Measurements from ENCODE around the gene SLC41A3. TPM values are rescaled to one million over a fixed set of nuclear protein-coding genes. Genes with fewer than 3 reads are reported as not detected.

The SLC41A3 gene
- total and polyA plus RNA-seq, 11 donors = 20.9 to 60.1 (median 46.4) TPM

DNA sequence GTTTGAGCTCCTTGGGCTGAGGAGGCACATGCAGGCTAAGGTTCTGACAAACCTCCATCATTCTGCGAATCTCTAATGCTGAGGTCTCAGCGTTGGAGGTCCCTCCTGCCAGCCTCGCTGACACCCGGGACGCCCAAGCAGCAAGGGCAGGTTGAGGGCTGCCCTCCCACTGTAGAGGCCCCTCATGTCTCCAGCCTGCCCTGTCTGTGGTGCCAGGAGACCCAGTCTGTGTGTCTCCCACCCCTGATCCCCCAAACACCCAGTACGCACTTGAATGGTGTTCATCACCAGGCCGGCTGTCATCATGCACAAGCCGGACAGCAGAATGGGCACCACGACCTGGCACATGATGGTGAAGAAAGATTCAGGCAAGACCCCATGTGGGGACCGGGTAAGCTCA, 27.8 kb downstream of the SLC41A3 start:
- ATAC-seq (no peak), DNase-seq (no peak)
- no peaks in the 10 kb centered on the region for H3K27me3 ChIP-seq
- peak overlapping the region in 8 of 12 donors; percentile 32 to 80 (median 78) for H3K27ac ChIP-seq
- H3K4me3 ChIP-seq = no peak overlapping the region
- peaks cover 0 to 4% (median 0%) of the 10 kb centered on the region in 9 donors for H3K36me3 ChIP-seq
- peaks cover 0 to 42% (median 13%) of the 10 kb centered on the region in 12 donors for H3K4me1 ChIP-seq
- intact Hi-C loops (cut with DNase I) = no loop called here
- WGBS, 4 donors = 92 to 98% (median 97%) methylated on average over 6 to 10 of the region's 10 CpGs
- H3K9me3 ChIP-seq = no peaks in the 10 kb centered on the region
- TF ChIP-seq, protein P1, sequence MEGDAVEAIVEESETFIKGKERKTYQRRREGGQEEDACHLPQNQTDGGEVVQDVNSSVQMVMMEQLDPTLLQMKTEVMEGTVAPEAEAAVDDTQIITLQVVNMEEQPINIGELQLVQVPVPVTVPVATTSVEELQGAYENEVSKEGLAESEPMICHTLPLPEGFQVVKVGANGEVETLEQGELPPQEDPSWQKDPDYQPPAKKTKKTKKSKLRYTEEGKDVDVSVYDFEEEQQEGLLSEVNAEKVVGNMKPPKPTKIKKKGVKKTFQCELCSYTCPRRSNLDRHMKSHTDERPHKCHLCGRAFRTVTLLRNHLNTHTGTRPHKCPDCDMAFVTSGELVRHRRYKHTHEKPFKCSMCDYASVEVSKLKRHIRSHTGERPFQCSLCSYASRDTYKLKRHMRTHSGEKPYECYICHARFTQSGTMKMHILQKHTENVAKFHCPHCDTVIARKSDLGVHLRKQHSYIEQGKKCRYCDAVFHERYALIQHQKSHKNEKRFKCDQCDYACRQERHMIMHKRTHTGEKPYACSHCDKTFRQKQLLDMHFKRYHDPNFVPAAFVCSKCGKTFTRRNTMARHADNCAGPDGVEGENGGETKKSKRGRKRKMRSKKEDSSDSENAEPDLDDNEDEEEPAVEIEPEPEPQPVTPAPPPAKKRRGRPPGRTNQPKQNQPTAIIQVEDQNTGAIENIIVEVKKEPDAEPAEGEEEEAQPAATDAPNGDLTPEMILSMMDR (IDR thresholded peaks at IDR 0.05) = no peak
- TF ChIP-seq POLR2A (IDR thresholded peaks at IDR 0.05) = no peak

DNA sequence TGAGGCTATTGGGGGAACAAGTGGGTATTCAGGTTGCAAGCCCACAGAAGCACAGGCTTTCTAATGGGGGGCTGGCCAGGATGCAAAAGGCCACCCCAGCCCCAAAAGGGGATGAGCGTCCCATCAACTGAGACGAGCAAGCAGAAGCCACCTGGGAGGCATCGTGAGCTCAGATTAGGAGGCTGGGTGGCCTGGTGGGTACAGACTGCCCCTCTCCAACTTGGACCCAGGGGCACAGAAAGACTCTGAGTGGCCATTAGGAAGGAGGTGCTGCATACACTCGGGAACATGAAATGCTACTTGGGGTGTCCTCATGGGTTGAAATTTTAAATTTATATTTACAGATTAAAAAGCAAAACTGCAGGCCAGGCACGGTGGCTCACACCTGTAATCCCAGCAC, 29.1 kb downstream of the SLC41A3 start:
- no peak overlapping the region for H3K27ac ChIP-seq
- H3K27me3 ChIP-seq = no peaks in the 10 kb centered on the region
- H3K36me3 ChIP-seq = peaks cover 0 to 6% (median 0%) of the 10 kb centered on the region in 9 donors
- ATAC-seq (no peak), DNase-seq (no peak)
- H3K4me3 ChIP-seq = no peak overlapping the region
- no peak for TF ChIP-seq POLR2A (IDR thresholded peaks at IDR 0.05)
- TF ChIP-seq, protein P1 (IDR thresholded peaks at IDR 0.05) = no peak
- WGBS, 4 donors = 97 to 99% (median 98%) methylated on average over 5 of the region's 5 CpGs
- intact Hi-C loops (cut with DNase I) = no loop called here
- H3K9me3 ChIP-seq = no peaks in the 10 kb centered on the region
- peaks cover 0 to 35% (median 11%) of the 10 kb centered on the region in 12 donors for H3K4me1 ChIP-seq

DNA sequence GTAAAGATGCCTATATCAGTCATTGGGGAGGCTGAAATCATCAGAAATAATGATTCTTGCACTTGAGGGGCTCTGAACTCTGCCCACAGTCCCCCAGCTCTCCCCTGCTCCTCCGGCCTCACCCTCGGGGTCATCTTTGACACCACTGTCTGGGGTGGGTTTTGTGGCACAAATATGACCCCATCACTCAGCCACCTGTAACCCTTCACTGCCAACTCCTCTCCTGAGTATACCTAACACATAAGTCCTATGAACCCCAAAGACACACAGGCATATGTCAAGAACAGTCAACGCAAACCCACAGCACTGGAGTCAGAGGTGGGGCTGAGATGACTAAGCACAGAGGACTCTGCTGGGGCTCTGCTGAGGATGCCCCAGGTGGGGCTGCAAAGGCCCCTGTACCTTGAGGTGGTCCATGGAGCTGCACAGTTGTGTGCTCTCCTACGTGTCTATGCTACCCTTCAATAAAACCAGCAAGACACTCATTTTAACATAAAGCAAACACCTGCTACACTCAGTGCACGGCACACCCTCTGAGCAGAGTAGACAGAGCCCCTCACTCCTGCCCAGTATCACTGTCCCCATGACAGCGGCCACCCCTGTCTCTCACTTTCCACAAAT, 29.9 kb downstream of the SLC41A3 start:
- no peak overlapping the region for H3K27ac ChIP-seq
- intact Hi-C loops (cut with DNase I) = no loop called here
- TF ChIP-seq, protein P1 (IDR thresholded peaks at IDR 0.05) = no peak
- no peak for TF ChIP-seq POLR2A (IDR thresholded peaks at IDR 0.05)
- peaks cover 0 to 12% (median 0%) of the 10 kb centered on the region in 9 donors for H3K36me3 ChIP-seq
- peaks cover 0 to 32% (median 11%) of the 10 kb centered on the region in 12 donors for H3K4me1 ChIP-seq
- H3K27me3 ChIP-seq = no peaks in the 10 kb centered on the region
- H3K4me3 ChIP-seq = no peak overlapping the region
- ATAC-seq (no peak), DNase-seq (no peak)
- WGBS, 4 donors = 97 to 100% (median 98%) methylated on average over 6 of the region's 6 CpGs
- H3K9me3 ChIP-seq = no peaks in the 10 kb centered on the region

DNA sequence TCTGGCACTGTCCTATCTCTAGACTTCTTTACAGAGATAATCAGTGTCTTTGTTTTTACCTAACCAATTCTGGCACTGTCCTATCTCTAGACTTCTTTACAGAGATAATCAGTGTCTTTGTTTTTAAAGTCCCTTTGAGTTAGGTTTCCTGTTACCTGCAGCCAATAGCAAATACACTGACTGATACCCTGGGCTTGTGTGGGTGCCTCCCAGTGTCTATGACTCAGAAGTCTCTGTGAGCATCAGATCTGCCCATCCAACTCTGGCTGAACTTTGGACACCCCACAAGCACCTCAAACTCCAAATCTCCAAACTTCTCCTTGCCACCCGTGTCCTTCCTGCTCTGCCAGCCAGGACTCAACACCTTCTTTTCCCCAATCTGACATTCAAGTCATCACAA, 30.4 kb downstream of the SLC41A3 start:
- Histone ChIP-seq H3K27ac (no peak overlapping the region), H3K9me3 (no peaks in the 10 kb centered on the region), H3K36me3 (peaks cover 0 to 16% (median 0%) of the 10 kb centered on the region in 9 donors), H3K4me1 (peaks cover 0 to 27% (median 11%) of the 10 kb centered on the region in 12 donors), H3K27me3 (no peaks in the 10 kb centered on the region), H3K4me3 (no peak overlapping the region)
- no peak for DNase-seq
- WGBS, 4 donors = 87 to 96% (median 89%) methylated on average over 1 of the region's 1 CpG
- no peak for ATAC-seq
- TF ChIP-seq, protein P1 (IDR thresholded peaks at IDR 0.05) = no peak
- TF ChIP-seq POLR2A (IDR thresholded peaks at IDR 0.05) = no peak
- intact Hi-C loops (cut with DNase I) = no loop called here

Data from heart left ventricle (tissue), 16 donors.